ENCODE data around the gene GFAP. TPM values are rescaled to one million over a fixed set of nuclear protein-coding genes. Genes with fewer than 3 reads are reported as not detected.
"Not testable (repeated sequence)": the region's sequence is repeated elsewhere in the genome, so short reads cannot be mapped to it uniquely, and the experiment has no call there.

The GFAP gene
- 0.38 TPM for polyA plus RNA-seq (ENCODE audit: insufficient read length)

DNA sequence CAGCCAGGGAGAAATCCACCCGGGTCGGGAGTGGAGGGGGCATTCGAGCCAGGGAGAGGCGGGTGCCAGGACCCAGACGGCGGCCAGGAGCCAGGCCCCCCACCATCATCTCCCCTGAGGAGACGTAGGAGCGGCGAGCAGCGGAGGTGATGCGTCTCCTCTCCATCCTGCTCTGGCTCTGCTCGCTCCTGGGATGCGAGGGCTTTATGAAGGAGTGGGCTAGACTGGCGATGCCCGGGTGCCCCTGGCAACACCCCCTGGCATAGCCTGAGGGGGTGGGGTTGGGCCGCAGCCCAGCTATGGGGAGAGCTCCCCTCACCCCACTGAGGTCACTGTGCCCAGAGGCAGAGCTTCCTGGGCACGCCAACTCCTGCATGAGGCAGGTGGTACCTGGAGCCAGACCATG is at the start of gene GFAP:
Gene GFAP, minus strand, starts transcription at position 180 of the 406 bp plus-strand sequence. Its CDS starts 14 bp downstream, at position 166.
- DNase-seq (ENCODE audit: low read depth), result no peak

- DNase-seq (ENCODE audit: low read depth), result no peak
Measured at GRCh38 chr17:44961921-44962350, 46.6 kb upstream of the GFAP start.

DNA sequence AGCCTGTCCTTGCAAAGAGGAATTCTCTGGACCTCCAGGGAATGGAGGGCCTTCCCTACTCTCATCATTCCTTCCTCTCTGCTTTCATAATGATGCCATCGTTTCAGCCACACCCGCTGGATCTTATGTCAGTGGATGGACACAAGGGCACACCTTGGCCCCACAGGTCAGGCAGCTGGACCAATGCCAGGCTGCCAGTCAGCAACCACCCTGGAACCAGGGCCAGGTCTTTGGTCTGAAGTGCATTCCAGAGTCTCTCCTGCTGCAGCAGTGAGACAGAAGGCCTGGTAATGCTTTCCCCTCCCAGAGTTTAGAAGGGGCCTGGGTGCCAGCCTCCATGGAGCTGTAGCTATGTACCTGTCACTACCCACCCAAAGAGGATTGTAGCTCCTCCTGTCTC is 45.4 kb upstream of the GFAP start:
- no peak for DNase-seq (ENCODE audit: low read depth)

GRCh38 chr17:44959821-44960531 is 44.7 kb upstream of the GFAP start:
- no peak for DNase-seq (ENCODE audit: low read depth)

GRCh38 chr17:44956998-44957981 is 42.0 kb upstream of the GFAP start:
- no peak for DNase-seq (ENCODE audit: low read depth)

- no peak for DNase-seq (ENCODE audit: low read depth)
Measured at GRCh38 chr17:44955674-44956425, 40.5 kb upstream of the GFAP start.

DNA sequence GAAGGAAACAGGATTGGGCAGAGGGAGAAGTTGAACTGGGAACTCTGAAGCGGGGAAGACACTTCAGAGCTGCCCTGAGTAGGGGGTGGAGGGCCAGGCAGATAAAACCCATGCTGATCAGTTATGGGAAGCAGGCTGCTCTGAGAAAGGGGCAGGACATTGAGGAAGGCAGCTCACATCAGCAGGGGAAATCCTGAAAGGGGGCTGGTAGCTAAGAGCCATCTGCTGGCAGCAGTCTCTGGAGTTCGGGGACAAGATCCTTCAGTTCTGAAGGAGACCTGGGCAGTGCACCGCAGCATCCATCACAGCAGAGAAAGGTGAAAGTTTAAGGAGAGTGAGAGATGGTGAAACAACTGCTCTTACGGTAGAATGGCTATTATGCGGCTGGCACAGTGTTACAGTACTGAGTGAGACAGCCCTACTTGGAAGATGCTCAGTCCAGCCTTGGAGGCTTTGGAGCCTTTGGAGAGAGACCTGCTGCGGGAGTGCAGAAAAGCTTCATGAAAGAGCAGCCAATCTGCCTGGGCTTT is 37.7 kb upstream of the GFAP start:
- DNase-seq (ENCODE audit: low read depth), result no peak

- no peak for DNase-seq (ENCODE audit: low read depth)
Measured at GRCh38 chr17:44948315-44948795, 33.1 kb upstream of the GFAP start.

DNA sequence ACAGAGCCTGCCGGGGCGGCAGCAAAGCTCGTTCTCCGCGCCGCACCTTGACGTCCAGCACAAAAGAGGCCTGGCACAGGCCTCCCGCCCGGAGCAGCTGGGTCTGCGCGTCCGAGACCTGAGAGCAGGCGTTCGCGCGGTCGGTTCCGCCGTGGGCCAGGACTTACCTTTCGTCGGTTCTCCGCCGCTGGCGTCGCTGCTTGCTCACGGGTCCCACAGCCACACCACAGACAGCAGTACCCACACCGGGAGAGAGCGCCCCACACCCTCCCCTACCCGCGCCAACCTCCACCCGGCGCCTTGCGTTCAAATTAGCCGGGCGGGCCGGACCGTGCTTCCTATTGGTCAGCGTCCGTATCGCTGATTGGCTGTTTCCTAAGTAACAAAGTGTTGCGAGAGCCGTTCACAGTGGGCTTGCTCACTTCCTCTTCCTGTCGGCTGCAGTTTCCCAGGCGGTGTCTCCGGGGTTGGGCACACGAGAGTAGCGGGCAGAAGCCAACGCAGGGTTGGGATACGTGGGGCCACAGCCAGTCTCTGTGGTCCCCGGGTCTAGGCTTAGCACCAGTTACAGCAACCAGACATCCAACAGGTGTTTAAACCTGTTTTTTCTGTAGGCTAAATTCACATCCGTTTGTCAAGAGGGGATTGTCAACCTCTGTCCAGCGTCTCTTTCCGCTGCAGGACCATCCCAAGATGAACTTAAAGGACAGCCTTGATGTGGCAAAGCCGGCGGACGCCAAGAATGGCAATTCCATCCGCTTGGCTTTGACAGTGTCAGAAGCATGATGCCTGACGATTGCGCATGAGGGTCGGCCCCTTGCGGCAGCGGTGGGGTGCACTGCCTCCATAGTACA is 32.4 kb upstream of the GFAP start, which contains the start of gene KIF18B:
Gene KIF18B, minus strand, starts transcription at position 313 of the 854 bp plus-strand sequence. CDS start 11,429 bp downstream, outside the sequence.
- DNase-seq (ENCODE audit: low read depth), result peak; percentile 84

DNA sequence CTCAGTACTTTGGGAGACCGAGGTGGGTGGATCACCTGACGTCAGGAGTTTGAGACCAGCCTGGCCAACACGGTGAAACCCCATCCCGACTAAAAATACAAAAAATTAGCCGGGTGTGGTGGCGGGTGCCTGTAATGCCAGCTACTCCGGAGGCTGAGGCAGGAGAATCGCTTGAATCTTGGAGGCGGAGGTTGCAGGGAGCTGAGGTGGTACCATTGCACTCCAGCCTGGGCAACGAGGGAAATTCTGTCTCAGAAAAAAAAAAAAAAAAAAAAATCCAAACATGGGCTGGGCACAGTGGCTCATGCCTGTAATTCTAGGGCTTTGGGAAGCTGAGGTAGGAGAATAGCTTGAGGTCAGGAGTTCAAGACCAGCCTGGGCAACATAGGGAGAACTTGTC is 30.4 kb upstream of the GFAP start:
- DNase-seq (ENCODE audit: low read depth), result not testable (repeated sequence)

DNA sequence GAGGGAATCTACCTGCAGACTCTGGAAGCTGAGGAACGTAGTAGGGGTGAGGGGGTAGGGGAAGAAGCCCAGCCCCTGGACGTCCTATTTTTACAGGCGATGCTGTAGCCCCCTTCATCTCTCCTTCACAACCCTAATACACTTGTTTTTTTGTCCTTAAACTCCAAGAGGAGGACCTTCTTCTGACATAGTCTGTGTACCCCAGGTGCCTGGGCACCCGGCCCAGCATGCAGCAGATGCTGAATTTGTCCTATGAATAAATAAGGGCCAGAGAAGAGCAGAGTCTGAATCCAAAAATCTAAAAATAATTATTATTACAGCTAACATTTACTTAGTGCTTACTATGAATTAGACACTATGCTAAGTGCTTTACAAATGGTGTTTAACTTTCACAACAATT is 27.2 kb upstream of the GFAP start:
- no peak for DNase-seq (ENCODE audit: low read depth)

GRCh38 chr17:44941712-44942331 is 26.5 kb upstream of the GFAP start:
- DNase-seq (ENCODE audit: low read depth), result no peak

DNA sequence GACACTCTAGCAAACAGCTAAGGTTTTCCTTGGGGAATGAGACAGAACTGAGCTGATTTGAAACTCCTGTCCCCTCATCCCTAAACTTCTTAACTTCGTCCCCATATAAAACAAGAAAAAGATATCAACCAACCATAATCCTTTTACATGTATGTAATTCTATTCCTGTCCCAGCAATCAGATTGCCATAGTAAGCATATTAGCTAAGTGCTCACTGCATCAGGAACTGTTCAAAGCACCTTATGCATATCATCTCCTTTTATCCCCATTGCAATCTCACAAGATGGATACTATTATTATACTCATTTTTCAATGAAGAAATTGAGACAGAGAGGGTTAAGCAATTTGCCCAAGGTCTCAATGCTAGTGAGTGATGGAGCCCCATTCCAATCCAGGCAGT is 25.5 kb upstream of the GFAP start:
- no peak for DNase-seq (ENCODE audit: low read depth)

GRCh38 chr17:44940317-44940716 is 25.0 kb upstream of the GFAP start:
- no peak for DNase-seq (ENCODE audit: low read depth)

GRCh38 chr17:44935116-44935515 is 19.8 kb upstream of the GFAP start:
- DNase-seq (ENCODE audit: low read depth), result no peak

GRCh38 chr17:44934745-44935105 is 19.4 kb upstream of the GFAP start:
- DNase-seq (ENCODE audit: low read depth), result no peak

DNA sequence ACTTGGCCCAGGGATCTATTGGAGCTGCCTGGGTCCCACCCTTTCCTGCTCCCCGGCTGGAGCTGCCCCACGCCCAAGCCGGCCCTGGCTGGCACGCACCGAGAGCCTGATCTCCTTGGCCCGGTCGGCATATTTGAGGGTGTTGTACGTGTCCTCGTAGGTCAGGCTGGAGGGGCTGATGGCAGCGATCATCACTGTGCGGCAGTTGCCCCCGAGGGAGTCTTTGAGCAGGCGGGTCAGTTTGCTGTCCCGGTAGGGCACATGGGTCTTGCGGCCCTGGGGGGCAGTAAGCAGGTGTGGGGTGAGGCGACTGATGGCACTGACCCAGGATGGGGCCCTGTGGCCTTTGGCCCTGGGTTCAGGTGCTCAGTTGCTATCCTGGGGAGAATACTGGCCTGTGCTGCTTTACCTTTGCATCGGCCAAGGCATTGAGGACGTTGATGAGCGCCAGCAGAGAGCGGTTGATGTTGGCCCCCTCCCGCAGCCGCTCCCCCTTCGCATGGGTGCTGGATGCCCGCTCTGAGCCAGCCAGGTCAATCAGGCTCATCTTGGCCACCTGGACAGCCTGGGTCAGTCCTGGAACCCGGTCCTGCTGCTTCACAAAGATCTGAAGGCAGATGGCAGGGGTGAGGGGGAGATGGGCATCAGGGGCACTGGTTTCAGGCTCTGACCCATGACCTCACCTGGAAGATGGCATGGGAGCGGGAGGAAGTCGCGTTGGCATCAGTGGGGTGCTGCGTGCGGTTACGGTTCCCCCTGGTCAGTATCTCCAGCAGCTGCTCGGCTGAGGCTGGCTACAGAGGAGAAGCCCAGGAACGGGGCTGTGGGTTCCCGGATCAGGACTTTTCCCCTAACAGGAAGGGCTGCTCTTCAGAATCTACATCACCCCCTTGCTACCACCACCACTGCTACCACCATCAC is 18.8 kb upstream of the GFAP start:
- no peak for DNase-seq (ENCODE audit: low read depth)

DNA sequence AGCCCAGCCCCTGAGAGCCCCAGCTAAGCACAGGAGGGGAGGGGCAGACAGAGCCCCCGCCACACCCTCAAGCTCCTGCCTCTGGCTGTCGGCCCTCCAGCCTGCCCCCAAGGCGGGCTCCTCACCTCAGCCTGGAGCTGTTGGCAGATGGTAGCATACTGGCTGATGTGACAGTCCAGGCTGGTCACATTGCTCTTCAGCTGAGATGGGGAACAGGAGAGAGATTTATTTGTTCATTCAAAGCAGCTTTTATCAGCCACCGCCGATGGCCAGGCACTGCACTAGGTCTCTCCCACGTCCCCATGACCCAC is 17.4 kb upstream of the GFAP start:
- no peak for DNase-seq (ENCODE audit: low read depth)
